T47D (cell line): ENCODE measurements around the gene ZNF398.

ENCODE experiments used
- DNase-seq, 2 experiments: peaks; one replicate each; pipeline versions ENCODE4 v3.0.0 to v3.0.0-alpha.2; 2011 to 2012; ENCODE audit warnings: low read depth in 1 of 2, low spot score in 1 of 2
- JUND ChIP-seq: IDR thresholded peaks from 2 replicates; pipeline ENCODE4 v1.6.1; 2012; ENCODE audit warnings: low read depth
- in situ Hi-C: cut with HindIII; loops from 2 replicates; pipeline ENCODE4 v1.10.0; 2016; ENCODE audit warnings: low sequenced_read_pairs, low pct_unique_long_range_greater_than_20kb

The ZNF398 gene

GRCh38 chr7:149194799-149195179 lies 47.5 kb downstream of the ZNF398 start:
- in situ Hi-C loops, result no loop called here
- DNase-seq, result no peak
- no peak for TF ChIP-seq JUND

GRCh38 chr7:149195180-149196150 lies 48.2 kb downstream of the ZNF398 start, which contains the start of gene ZNF282:
TSS of gene ZNF282 (plus strand) at chr7:149195546. CDS start at chr7:149195590, 44 bp downstream.
- no peak for TF ChIP-seq JUND
- DNase-seq, result peak; percentile 91 to 93
- in situ Hi-C loops, result no loop called here

GRCh38 chr7:149196151-149196704 lies 49.0 kb downstream of the ZNF398 start:
- no peak for TF ChIP-seq JUND
- in situ Hi-C loops, result no loop called here
- no peak for DNase-seq

- peak in 1 of 2 experiments; percentile 24 for DNase-seq
- in situ Hi-C loops, result no loop called here
- TF ChIP-seq JUND, result no peak
Observed at GRCh38 chr7:149196705-149197171, 49.5 kb downstream of the ZNF398 start.

GRCh38 chr7:149197675-149198074 lies 50.4 kb downstream of the ZNF398 start:
- no peak for TF ChIP-seq JUND
- no peak for DNase-seq
- in situ Hi-C loops, result no loop called here

GRCh38 chr7:149198161-149198816 lies 51.0 kb downstream of the ZNF398 start:
- in situ Hi-C loops, result no loop called here
- TF ChIP-seq JUND, result no peak
- DNase-seq, result no peak

- in situ Hi-C loops, result no loop called here
- no peak for TF ChIP-seq JUND
- no peak for DNase-seq
Observed at GRCh38 chr7:149199234-149199995, 52.2 kb downstream of the ZNF398 start.

- peak in 1 of 2 experiments; percentile 52 for DNase-seq
- TF ChIP-seq JUND, result no peak
- in situ Hi-C loops, result no loop called here
Observed at GRCh38 chr7:149202831-149203231, 55.6 kb downstream of the ZNF398 start.

- peak; percentile 43 to 74 for DNase-seq
- no peak for TF ChIP-seq JUND
- in situ Hi-C loops, result no loop called here
Observed at GRCh38 chr7:149205690-149206381, 58.6 kb downstream of the ZNF398 start.

- no peak for DNase-seq
- TF ChIP-seq JUND, result no peak
- in situ Hi-C loops, result no loop called here
Observed at GRCh38 chr7:149207324-149208035, 60.2 kb downstream of the ZNF398 start.
